ENCODE data around the gene CD1C. TPM values are rescaled to one million over a fixed set of nuclear protein-coding genes. Genes with fewer than 3 reads are reported as not detected.

The CD1C gene
- total RNA-seq, 1 experiment from 2014 or later: not detected

- Histone ChIP-seq H3K9me2 (replicated peaks; ENCODE audit: low read length) (no peaks in the 10 kb centered on the region), H4K20me1 (ENCODE audit: low read length) (no peaks in the 10 kb centered on the region), H3K4me2 (ENCODE audit: low read length) (no peak overlapping the region), H3K4me3 (ENCODE audit: low read length) (no peak overlapping the region), H3K79me2 (ENCODE audit: low read length) (no peaks in the 10 kb centered on the region), H3K9me3 (ENCODE audit: low read length) (no peaks in the 10 kb centered on the region), H3K27me3 (ENCODE audit: low read length) (peaks cover 50% of the 10 kb centered on the region), H3K27ac (ENCODE audit: low read length) (no peak overlapping the region), H3K4me1 (ENCODE audit: insufficient read depth, low read length) (no peaks in the 10 kb centered on the region), H3K36me3 (ENCODE audit: low read depth, low read length) (no peaks in the 10 kb centered on the region), H3K9ac (ENCODE audit: low read length) (no peak overlapping the region), H3F3A (ENCODE audit: low read length, unreplicated experiment) (no peaks in the 10 kb centered on the region), H2AFZ (ENCODE audit: low read length) (no peak overlapping the region)
- POLR2A ChIA-PET (ENCODE audit: unreplicated experiment): no interaction called here
- TF ChIP-seq EZH2phosphoT487 (IDR thresholded peaks at IDR 0.05; ENCODE audit: borderline replicate concordance, low read length) (no peak), CTCF (conservative IDR thresholded peaks at IDR 0.05; ENCODE audit: low read depth, low read length) (no peak), EZH2 (IDR thresholded peaks at IDR 0.05; ENCODE audit: low read length, unreplicated experiment) (no peak)
- ATAC-seq: no peak
- intact Hi-C loops (cut with micrococcal nuclease): no loop called here
- no peak for DNase-seq
- BruUV-seq (replicated peaks): no TSS peak
- CTCF ChIA-PET: interaction anchor here (0.7 kb wide), 1 partner anchor 18 kb away, joined by 3 read pairs; no protein-coding TSS in a partner anchor
Observed at GRCh38 chr1:158248771-158249170, 41.0 kb upstream of the CD1C start.

- no peak overlapping the region for H2AFZ ChIP-seq (ENCODE audit: low read length)
- no peaks in the 10 kb centered on the region for H3K9me2 ChIP-seq (replicated peaks; ENCODE audit: low read length)
- peaks cover 53% of the 10 kb centered on the region for H3K27me3 ChIP-seq (ENCODE audit: low read length)
- intact Hi-C loops (cut with micrococcal nuclease): no loop called here
- no peak overlapping the region for H3K27ac ChIP-seq (ENCODE audit: low read length)
- ChIA-PET CTCF (no interaction called here), POLR2A (ENCODE audit: unreplicated experiment) (no interaction called here)
- no peaks in the 10 kb centered on the region for H3K36me3 ChIP-seq (ENCODE audit: low read depth, low read length)
- H3F3A ChIP-seq (ENCODE audit: low read length, unreplicated experiment): no peaks in the 10 kb centered on the region
- H3K79me2 ChIP-seq (ENCODE audit: low read length): no peaks in the 10 kb centered on the region
- H4K20me1 ChIP-seq (ENCODE audit: low read length): no peaks in the 10 kb centered on the region
- no TSS peak for BruUV-seq (replicated peaks)
- TF ChIP-seq EZH2phosphoT487 (IDR thresholded peaks at IDR 0.05; ENCODE audit: borderline replicate concordance, low read length) (no peak), CTCF (conservative IDR thresholded peaks at IDR 0.05; ENCODE audit: low read depth, low read length) (no peak), EZH2 (IDR thresholded peaks at IDR 0.05; ENCODE audit: low read length, unreplicated experiment) (no peak)
- ATAC-seq: no peak
- H3K9ac ChIP-seq (ENCODE audit: low read length): no peak overlapping the region
- no peak overlapping the region for H3K4me2 ChIP-seq (ENCODE audit: low read length)
- H3K4me3 ChIP-seq (ENCODE audit: low read length): no peak overlapping the region
- no peaks in the 10 kb centered on the region for H3K4me1 ChIP-seq (ENCODE audit: insufficient read depth, low read length)
- DNase-seq: no peak
- no peaks in the 10 kb centered on the region for H3K9me3 ChIP-seq (ENCODE audit: low read length)
Observed at GRCh38 chr1:158249646-158250045, 40.1 kb upstream of the CD1C start.

DNA sequence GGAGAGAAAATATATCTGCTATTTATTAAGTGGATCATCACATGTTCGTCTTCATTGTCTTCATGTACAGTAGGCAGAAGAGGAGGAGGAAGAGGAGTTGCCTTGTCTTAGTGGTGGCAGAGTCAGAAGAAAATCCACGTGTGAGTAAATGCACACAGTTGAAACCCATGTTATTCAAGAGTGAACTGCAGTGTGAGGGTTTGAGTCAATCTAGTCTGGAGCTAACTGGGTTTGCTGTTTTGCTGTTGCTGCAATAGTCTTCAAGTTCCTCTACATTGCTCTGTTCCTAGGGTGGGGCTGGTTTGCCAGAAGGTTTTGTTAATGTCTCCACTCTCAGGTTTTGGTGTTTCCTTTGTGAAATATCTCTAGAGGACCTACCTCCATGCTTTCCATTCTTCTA is 38.6 kb upstream of the CD1C start:
- no peak overlapping the region for H3K9ac ChIP-seq (ENCODE audit: low read length)
- H3K27me3 ChIP-seq (ENCODE audit: low read length): peaks cover 53% of the 10 kb centered on the region
- POLR2A ChIA-PET (ENCODE audit: unreplicated experiment): no interaction called here
- no peaks in the 10 kb centered on the region for H4K20me1 ChIP-seq (ENCODE audit: low read length)
- H3K9me2 ChIP-seq (replicated peaks; ENCODE audit: low read length): no peaks in the 10 kb centered on the region
- DNase-seq: no peak
- H3K36me3 ChIP-seq (ENCODE audit: low read depth, low read length): no peaks in the 10 kb centered on the region
- H3K27ac ChIP-seq (ENCODE audit: low read length): no peak overlapping the region
- BruUV-seq (replicated peaks): no TSS peak
- H3K79me2 ChIP-seq (ENCODE audit: low read length): no peaks in the 10 kb centered on the region
- CTCF ChIA-PET: no interaction called here
- no peaks in the 10 kb centered on the region for H3F3A ChIP-seq (ENCODE audit: low read length, unreplicated experiment)
- H3K4me2 ChIP-seq (ENCODE audit: low read length): no peak overlapping the region
- no peak overlapping the region for H2AFZ ChIP-seq (ENCODE audit: low read length)
- no peak for ATAC-seq
- H3K4me1 ChIP-seq (ENCODE audit: insufficient read depth, low read length): no peaks in the 10 kb centered on the region
- TF ChIP-seq EZH2phosphoT487 (IDR thresholded peaks at IDR 0.05; ENCODE audit: borderline replicate concordance, low read length): no peak
- no peak for TF ChIP-seq CTCF (conservative IDR thresholded peaks at IDR 0.05; ENCODE audit: low read depth, low read length)
- no peak for TF ChIP-seq EZH2 (IDR thresholded peaks at IDR 0.05; ENCODE audit: low read length, unreplicated experiment)
- intact Hi-C loops (cut with micrococcal nuclease): no loop called here
- H3K4me3 ChIP-seq (ENCODE audit: low read length): no peak overlapping the region
- H3K9me3 ChIP-seq (ENCODE audit: low read length): no peaks in the 10 kb centered on the region

Data from PC-3 (cell line).